Esophagus squamous epithelium (tissue), 5 donors: ENCODE results near the gene PCOLCE2. TPM values are rescaled to one million over a fixed set of nuclear protein-coding genes. Genes with fewer than 3 reads are reported as not detected.
"Not testable (repeated sequence)": the region's sequence is repeated elsewhere in the genome, so short reads cannot be mapped to it uniquely, and the experiment has no call there.

Experiments
- DNase-seq: peaks from one replicate; lab custom pipeline; 2025; lab: John Stamatoyannopoulos, UW
- H3K27ac ChIP-seq, 4 donors: fragments of 200-600 bp; sonication (generic); one replicate each; pipeline ENCODE4 v1.5.1; 2016 to 2019; ENCODE audit warnings: mild to moderate bottlenecking in 1 of 4
- H3K27me3 ChIP-seq, 4 donors: fragments of 200-600 bp; sonication (generic); 1 replicate in 3 of 4; 2 replicates in 1 of 4; pipeline versions ENCODE4 v1.5.1 to v1.6.0; 2017 to 2021; ENCODE audit warnings: antibody characterized with exemption in 1 of 4
- H3K36me3 ChIP-seq, 3 donors: fragments of 200-600 bp; sonication (generic); one replicate each; pipeline ENCODE4 v1.5.1; 2016 to 2019
- H3K4me1 ChIP-seq, 3 donors: fragments of 200-600 bp; sonication (generic); one replicate each; pipeline ENCODE4 v1.5.1; 2017 to 2019
- H3K4me3 ChIP-seq, 4 donors: fragments of 200-600 bp; sonication (generic); 1 replicate in 3 of 4; 2 replicates in 1 of 4; pipeline ENCODE4 v1.5.1; 2016 to 2019; ENCODE audit warnings: mild to moderate bottlenecking in 2 of 4, moderate library complexity in 1 of 4
- H3K9me3 ChIP-seq, 3 donors: fragments of 200-600 bp; sonication (generic); one replicate each; pipeline ENCODE4 v1.5.1; 2016 to 2019
- CTCF ChIP-seq, 6 experiments: fragments of 450-650 bp in 4 of 6; fragments of 200-600 bp in 2 of 6; sonication (generic) in 2 of 6; IDR thresholded peaks; one replicate each; pipeline ENCODE4 v1.5.1; 2016 to 2019; ENCODE audit warnings: antibody characterized with exemption in 6 of 6, mild to moderate bottlenecking in 4 of 6, moderate library complexity in 4 of 6
- POLR2A ChIP-seq, 4 donors: fragments of 450-650 bp; IDR thresholded peaks; one replicate each; pipeline ENCODE4 v1.6.1; 2017; ENCODE audit warnings: antibody characterized with exemption in 4 of 4, mild to moderate bottlenecking in 4 of 4, moderate library complexity in 3 of 4
- WGBS, 2 donors: methylation state at CpG; one replicate each; pipeline ENCODE4 v1.1.5; 2018; 5-methylcytosine and 5-hydroxymethylcytosine counted together
- intact Hi-C: fragments of 100-400 bp; cut with DNase I; formaldehyde crosslinking; loops from one replicate; pipeline ENCODE4 v1.15.0; 2022
- total RNA-seq, 4 donors: library from RNA; depleted of rRNA; stranded (reverse); fragments of >200 nt; gene quantifications; one replicate each; pipeline ENCODE4 v1.1.0, GENCODE V29; 2016
- donor health status: DM: yes; HTN: yes; CAD: no.

The PCOLCE2 gene
- total RNA-seq, 4 donors from 2014 or later, result 0.38 to 19.1 (median 6.4) TPM

DNA sequence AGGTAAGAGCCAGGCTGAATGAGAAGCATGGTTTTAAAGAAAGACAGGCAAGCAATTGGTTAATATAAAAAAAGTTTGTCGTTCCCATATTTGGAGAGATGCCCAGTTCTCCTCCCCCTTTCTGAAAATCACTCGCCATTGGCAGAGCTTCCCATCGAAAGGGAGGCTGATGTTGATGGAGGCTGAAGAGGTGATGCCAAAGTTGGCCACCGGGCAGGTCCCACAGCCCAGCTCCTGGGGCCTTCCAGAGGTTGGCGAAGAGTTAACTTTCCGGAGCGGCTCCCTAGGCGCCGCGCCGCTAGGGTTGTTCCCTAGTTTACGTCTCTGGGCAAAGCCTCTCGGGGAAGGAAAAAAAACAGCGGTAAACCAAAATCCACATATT, 793 bp downstream of the PCOLCE2 start:
- no peak for DNase-seq
- Histone ChIP-seq H3K9me3 (no peaks in the 10 kb centered on the region), H3K27me3 (peaks cover 0 to 55% (median 0%) of the 10 kb centered on the region in 4 donors), H3K36me3 (no peaks in the 10 kb centered on the region), H3K27ac (peak overlapping the region in 3 of 4 donors; percentile 27 to 34 (median 32)), H3K4me3 (peak overlapping the region; percentile 36 to 68 (median 55)), H3K4me1 (peaks cover 5 to 24% (median 10%) of the 10 kb centered on the region in 3 donors)
- TF ChIP-seq CTCF (IDR thresholded peaks at IDR 0.05), result no peak
- no peak for TF ChIP-seq POLR2A (IDR thresholded peaks at IDR 0.05)
- intact Hi-C loops, result no loop called here
- WGBS, 2 donors, result 4 to 11% methylated on average over 12 to 13 of the region's 14 CpGs

GRCh38 chr3:142886940-142887339, 1.9 kb downstream of the PCOLCE2 start:
- Histone ChIP-seq H3K27me3 (peaks cover 0 to 55% (median 0%) of the 10 kb centered on the region in 4 donors), H3K4me3 (no peak overlapping the region), H3K9me3 (no peaks in the 10 kb centered on the region), H3K27ac (no peak overlapping the region), H3K4me1 (peaks cover 5 to 24% (median 10%) of the 10 kb centered on the region in 3 donors), H3K36me3 (no peaks in the 10 kb centered on the region)
- 32 to 41% methylated on average over 2 of the region's 2 CpGs for WGBS, 2 donors
- DNase-seq, result no peak
- no peak for TF ChIP-seq POLR2A (IDR thresholded peaks at IDR 0.05)
- no peak for TF ChIP-seq CTCF (IDR thresholded peaks at IDR 0.05)
- intact Hi-C loops, result no loop called here

DNA sequence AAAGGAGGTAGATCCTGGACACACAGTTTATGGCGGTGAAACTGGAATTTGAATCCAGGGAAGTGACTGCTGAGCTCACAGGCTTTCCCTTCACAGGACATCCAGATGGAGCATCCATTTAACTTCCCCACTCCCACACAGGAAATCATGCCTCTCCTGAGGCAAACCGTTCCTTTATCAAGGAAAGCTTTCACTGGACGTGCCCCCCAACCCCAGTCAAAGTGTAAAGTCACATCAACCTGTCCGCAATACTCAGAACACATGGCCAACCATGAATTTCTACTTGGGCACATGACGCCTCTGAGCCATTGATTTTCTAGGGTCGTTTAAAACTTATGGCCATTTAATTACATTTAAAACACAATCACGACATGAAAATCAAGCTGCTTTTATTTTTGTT, 2.9 kb downstream of the PCOLCE2 start:
- Histone ChIP-seq H3K27me3 (peaks cover 0 to 48% (median 0%) of the 10 kb centered on the region in 4 donors), H3K36me3 (no peaks in the 10 kb centered on the region), H3K9me3 (no peaks in the 10 kb centered on the region), H3K4me1 (peaks cover 5 to 24% (median 10%) of the 10 kb centered on the region in 3 donors), H3K27ac (no peak overlapping the region), H3K4me3 (no peak overlapping the region)
- no peak for TF ChIP-seq POLR2A (IDR thresholded peaks at IDR 0.05)
- no peak for TF ChIP-seq CTCF (IDR thresholded peaks at IDR 0.05)
- intact Hi-C loops, result no loop called here
- no peak for DNase-seq
- WGBS, 2 donors, result 80 to 83% methylated on average over 7 of the region's 7 CpGs

DNA sequence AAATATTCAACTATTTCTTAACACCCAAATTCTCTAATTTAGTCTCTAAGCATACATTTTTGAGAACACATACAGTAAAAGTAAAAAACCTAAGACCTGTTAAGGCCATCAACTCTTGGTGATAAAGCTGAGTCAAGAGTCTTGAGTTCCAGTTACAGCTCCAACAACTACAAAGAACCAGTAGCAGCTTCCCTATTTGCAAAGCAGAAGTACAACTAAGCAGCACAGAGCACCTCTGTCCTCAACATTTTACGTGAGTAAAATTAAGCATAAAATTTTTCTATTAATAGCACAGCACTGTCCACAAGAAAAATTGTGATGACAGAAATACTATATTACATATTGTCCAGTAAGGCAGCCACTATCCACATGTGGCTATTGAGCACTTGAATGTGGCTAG, 4.4 kb downstream of the PCOLCE2 start:
- no peak for DNase-seq
- WGBS, 2 donors, result 63 to 73% methylated on average over 1 of the region's 1 CpG
- H3K27ac ChIP-seq, result no peak overlapping the region
- TF ChIP-seq CTCF (IDR thresholded peaks at IDR 0.05), result no peak
- no peak for TF ChIP-seq POLR2A (IDR thresholded peaks at IDR 0.05)
- H3K4me3 ChIP-seq, result no peak overlapping the region
- no peaks in the 10 kb centered on the region for H3K36me3 ChIP-seq
- no peaks in the 10 kb centered on the region for H3K9me3 ChIP-seq
- H3K4me1 ChIP-seq, result peaks cover 5 to 21% (median 10%) of the 10 kb centered on the region in 3 donors
- intact Hi-C loops, result no loop called here
- H3K27me3 ChIP-seq, result peaks cover 0 to 34% (median 0%) of the 10 kb centered on the region in 4 donors

- H3K27ac ChIP-seq, H3K9me3 ChIP-seq, intact Hi-C loops, H3K4me3 ChIP-seq, H3K36me3 ChIP-seq, DNase-seq: not testable (repeated sequence)
- WGBS, 2 donors, result 84 to 90% methylated on average over 8 of the region's 8 CpGs
- Histone ChIP-seq H3K27me3 (peaks cover 0 to 24% (median 0%) of the 10 kb centered on the region in 4 donors), H3K4me1 (peaks cover 0 to 11% (median 5%) of the 10 kb centered on the region in 3 donors)
Measured at GRCh38 chr3:142883534-142883933, 5.3 kb downstream of the PCOLCE2 start.
